ENCODE measurements around the gene MMP11. TPM values are rescaled to one million over a fixed set of nuclear protein-coding genes. Genes with fewer than 3 reads are reported as not detected.

Gene MMP11
- total and polyA plus RNA-seq, 2 of the 13 experiments (the other 11 are each of a cell fraction or from before 2014, with no cell fraction given), result 8.9 to 28.6 TPM

- TF ChIP-seq POGK (CRISPR knock-in tag; conservative IDR thresholded peaks at IDR 0.05), result peak; percentile 74
- TF ChIP-seq CBX1 (IDR thresholded peaks at IDR 0.05; ENCODE audit: low read depth), result no peak
- TF ChIP-seq NFAT5 (CRISPR knock-in tag; IDR thresholded peaks at IDR 0.05), result no peak
- TF ChIP-seq ZNF724P (CRISPR knock-in tag; IDR thresholded peaks at IDR 0.05; ENCODE audit: borderline replicate concordance), result peak; percentile 62; the same call in 1 of the 2 replicates
- 0 out of 2 replicates have a peak, but pooled peaks have one; percentile 70 for TF ChIP-seq ZNF30 (CRISPR knock-in tag; IDR thresholded peaks at IDR 0.05)
- peak; percentile 88 for TF ChIP-seq YY1 (IDR thresholded peaks at IDR 0.05; ENCODE audit: insufficient read depth, insufficient replicate concordance, low read depth, low read length)
- peak; percentile 44; the same call in 1 of the 2 replicates for TF ChIP-seq TMF1 (CRISPR knock-in tag; IDR thresholded peaks at IDR 0.05; ENCODE audit: low read depth)
- no peak for TF ChIP-seq RAD51 (IDR thresholded peaks at IDR 0.05; ENCODE audit: borderline replicate concordance)
- TF ChIP-seq FOXO4 (CRISPR knock-in tag; conservative IDR thresholded peaks at IDR 0.05), result no peak
- TF ChIP-seq KDM2A (CRISPR knock-in tag; IDR thresholded peaks at IDR 0.05; ENCODE audit: borderline replicate concordance, low read depth), result peak; percentile 46
- TF ChIP-seq UBTF (CRISPR knock-in tag; IDR thresholded peaks at IDR 0.05), result peak; percentile 86
- TF ChIP-seq NAIF1 (CRISPR knock-in tag; IDR thresholded peaks at IDR 0.05; ENCODE audit: borderline replicate concordance), result peak; percentile 59; the same call in 1 of the 2 replicates
- TF ChIP-seq ZBTB3 (CRISPR knock-in tag; IDR thresholded peaks at IDR 0.05; ENCODE audit: borderline replicate concordance, low read depth), result peak; percentile 81; the same call in 1 of the 2 replicates
- 0 out of 2 replicates have a peak, but pooled peaks have one; percentile 39 for TF ChIP-seq THYN1 (CRISPR knock-in tag; IDR thresholded peaks at IDR 0.05; ENCODE audit: borderline replicate concordance, low read depth)
- TF ChIP-seq ZNF224 (CRISPR knock-in tag; IDR thresholded peaks at IDR 0.05), result no peak
- no peak for TF ChIP-seq POLR2AphosphoS2 (IDR thresholded peaks at IDR 0.05; ENCODE audit: low read depth, low read length)
- TF ChIP-seq ASH2L (IDR thresholded peaks at IDR 0.05; ENCODE audit: insufficient read length, low read depth, low read length), result no peak
Measured at GRCh38 chr22:23767673-23768548, 4.7 kb upstream of the MMP11 start, which contains the start of gene CHCHD10 (continued).
